ENCODE measurements around the gene ZBTB8B. TPM values are rescaled to one million over a fixed set of nuclear protein-coding genes. Genes with fewer than 3 reads are reported as not detected.

Gene ZBTB8B
- total RNA-seq, 1 experiment from 2014 or later: not detected

DNA sequence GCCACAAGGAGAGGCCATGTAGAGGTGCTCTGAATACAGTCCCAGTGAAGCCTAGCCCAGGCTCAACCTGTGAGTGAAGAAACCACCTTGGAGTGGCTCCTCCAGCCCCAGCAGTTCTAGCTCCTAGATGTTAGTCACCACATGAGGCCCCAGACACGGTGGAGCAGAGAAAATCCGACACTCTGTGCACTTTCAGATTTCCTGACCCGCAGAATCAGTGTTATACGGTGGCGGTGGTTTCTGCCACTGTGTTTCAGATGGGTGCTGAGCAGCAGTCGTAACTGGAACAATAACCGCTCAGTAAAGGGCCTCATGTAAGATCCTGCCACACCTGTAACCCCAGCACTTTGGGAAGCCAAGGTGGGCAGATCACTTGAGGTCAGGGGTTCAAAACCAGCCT, 38.3 kb downstream of the ZBTB8B start:
- Histone ChIP-seq H3K27me3 (replicated peaks) (no peaks in the 10 kb centered on the region), H3K9me3 (replicated peaks) (no peaks in the 10 kb centered on the region), H3K4me1 (replicated peaks) (peaks cover 5% of the 10 kb centered on the region), H3K4me3 (no peak overlapping the region), H3K27ac (no peak overlapping the region), H3K36me3 (peaks cover 4% of the 10 kb centered on the region)
- DNase-seq (ENCODE audit: low read depth in 1 of 2, low spot score in 2 of 2): no peak

DNA sequence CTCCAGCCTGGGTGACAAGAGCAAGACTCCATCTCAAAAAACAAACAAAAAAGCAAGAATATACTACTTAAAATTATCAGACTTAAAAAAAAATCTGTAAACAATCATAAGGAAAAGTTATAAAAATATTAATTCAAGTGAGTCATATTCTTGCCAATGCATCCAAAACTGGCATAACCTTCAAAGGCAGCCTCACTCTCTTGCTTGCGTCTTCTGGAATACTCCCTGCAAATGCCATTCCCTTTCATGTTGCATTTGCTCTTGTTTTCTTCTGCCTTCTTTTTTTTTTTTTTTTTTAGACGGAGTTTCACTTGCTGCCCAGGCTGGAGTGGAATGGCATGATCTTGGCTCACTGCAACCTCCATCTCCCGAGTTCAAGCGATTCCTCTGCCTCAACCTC, 42.1 kb downstream of the ZBTB8B start:
- no peak overlapping the region for H3K4me3 ChIP-seq
- no peaks in the 10 kb centered on the region for H3K9me3 ChIP-seq (replicated peaks)
- no peak overlapping the region for H3K27ac ChIP-seq
- no peaks in the 10 kb centered on the region for H3K4me1 ChIP-seq (replicated peaks)
- DNase-seq (ENCODE audit: low read depth in 1 of 2, low spot score in 2 of 2): no peak
- H3K36me3 ChIP-seq: no peaks in the 10 kb centered on the region
- no peaks in the 10 kb centered on the region for H3K27me3 ChIP-seq (replicated peaks)

DNA sequence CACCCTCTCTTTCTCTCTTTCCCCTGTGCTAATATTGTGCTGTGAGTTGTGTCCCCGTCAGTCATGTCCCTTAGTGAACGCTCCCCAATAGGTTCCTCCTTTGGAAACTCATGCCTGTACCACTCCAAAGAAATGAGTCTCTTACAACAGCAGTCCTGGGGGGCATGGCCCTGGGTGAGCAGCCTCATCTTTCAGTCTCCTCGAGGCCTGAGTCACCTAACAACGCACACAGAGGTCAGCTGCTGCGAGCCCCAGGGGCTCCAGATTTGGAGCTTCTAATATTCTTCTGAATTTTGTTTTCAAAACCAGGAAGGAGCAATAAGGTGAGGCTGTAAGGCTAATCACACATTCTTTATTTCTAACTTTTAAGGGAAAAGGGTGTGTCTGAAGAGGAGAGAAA, 43.9 kb downstream of the ZBTB8B start:
- H3K4me1 ChIP-seq (replicated peaks): no peaks in the 10 kb centered on the region
- DNase-seq (ENCODE audit: low read depth in 1 of 2, low spot score in 2 of 2): no peak
- H3K9me3 ChIP-seq (replicated peaks): no peaks in the 10 kb centered on the region
- H3K4me3 ChIP-seq: no peak overlapping the region
- no peaks in the 10 kb centered on the region for H3K36me3 ChIP-seq
- no peak overlapping the region for H3K27ac ChIP-seq
- H3K27me3 ChIP-seq (replicated peaks): no peaks in the 10 kb centered on the region

DNA sequence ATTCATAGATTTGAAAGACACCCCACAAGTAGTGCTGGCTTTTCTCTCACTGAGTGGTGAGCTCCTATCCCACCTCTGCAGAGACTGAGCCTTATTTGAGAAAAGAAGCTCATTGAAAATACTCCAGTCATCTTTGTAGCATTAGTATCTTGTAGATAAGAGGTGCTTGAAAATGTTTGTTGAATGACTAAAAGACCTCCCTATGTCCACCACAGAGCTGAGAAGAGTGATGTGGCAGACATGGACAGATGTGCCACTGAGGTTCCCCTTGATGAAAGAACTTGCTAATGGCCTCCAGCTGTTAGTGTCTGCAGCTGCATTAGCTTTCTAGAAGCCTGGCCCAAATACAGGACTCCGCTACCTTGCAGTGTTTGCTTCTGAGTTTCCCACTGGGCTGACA, 45.1 kb downstream of the ZBTB8B start:
- Histone ChIP-seq H3K27ac (no peak overlapping the region), H3K36me3 (no peaks in the 10 kb centered on the region), H3K27me3 (replicated peaks) (no peaks in the 10 kb centered on the region), H3K4me3 (no peak overlapping the region), H3K9me3 (replicated peaks) (no peaks in the 10 kb centered on the region), H3K4me1 (replicated peaks) (no peaks in the 10 kb centered on the region)
- DNase-seq (ENCODE audit: low read depth in 1 of 2, low spot score in 2 of 2): no peak

Other genes starting within 250 kb of the ZBTB8B start
- 9.2 and 13.5 TPM in 2 replicates for gene TMEM234, start 242.7 kb upstream of the ZBTB8B start, total RNA-seq (2014; rRNA removed; shearing (Covaris generic))
- gene EIF3I, start 242.7 kb upstream of the ZBTB8B start, total RNA-seq (2014; rRNA removed; shearing (Covaris generic)): 424 and 465 TPM in 2 replicates
- 0.19 and 0.24 TPM in 2 replicates for gene FAM167B, start 217.8 kb upstream of the ZBTB8B start, total RNA-seq (2014; rRNA removed; shearing (Covaris generic))
- gene LCK, start 213.8 kb upstream of the ZBTB8B start, total RNA-seq (2014; rRNA removed; shearing (Covaris generic)): not detected in 2 replicates
- 144 and 191 TPM in 2 replicates for gene HDAC1, start 173.0 kb upstream of the ZBTB8B start, total RNA-seq (2014; rRNA removed; shearing (Covaris generic))
- gene MARCKSL1, start 128.8 kb upstream of the ZBTB8B start, total RNA-seq (2014; rRNA removed; shearing (Covaris generic)): 53.7 and 67.1 TPM in 2 replicates
- gene FAM229A, start 102.6 kb upstream of the ZBTB8B start, total RNA-seq (2014; rRNA removed; shearing (Covaris generic)): 0.28 and 0.74 TPM in 2 replicates
- gene TSSK3, start 102.5 kb upstream of the ZBTB8B start, total RNA-seq (2014; rRNA removed; shearing (Covaris generic)): not detected in 2 replicates
- 55.5 and 71.1 TPM in 2 replicates for gene BSDC1, start 70.6 kb upstream of the ZBTB8B start, total RNA-seq (2014; rRNA removed; shearing (Covaris generic))
- gene ZBTB8A, start 74.4 kb downstream of the ZBTB8B start, total RNA-seq (2014; rRNA removed; shearing (Covaris generic)): 7.3 and 8.6 TPM in 2 replicates
- 81.1 and 92.2 TPM in 2 replicates for gene ZBTB8OS, start 185.5 kb downstream of the ZBTB8B start, total RNA-seq (2014; rRNA removed; shearing (Covaris generic))
- gene RBBP4, start 186.1 kb downstream of the ZBTB8B start, total RNA-seq (2014; rRNA removed; shearing (Covaris generic)): 160 and 208 TPM in 2 replicates
- gene SYNC, start 237.7 kb downstream of the ZBTB8B start, total RNA-seq (2014; rRNA removed; shearing (Covaris generic)): 167 and 209 TPM in 2 replicates